ENCODE results near the gene ALOX12.

- TF ChIP-seq POLR2A (IDR thresholded peaks at IDR 0.05; ENCODE audit: low read length) (no peak), GATA1 (IDR thresholded peaks at IDR 0.05; ENCODE audit: low read depth, low read length) (no peak)
These were observed 6.6 kb downstream of the ALOX12 start for GRCh38 chr17:7002288-7003047.

All from erythroblast (primary cell).